GM21723 (cell line): ENCODE data around the gene RTL10.

Source experiments
- ATAC-seq: cut with Tn5 transposase; IDR thresholded peaks from one replicate; pipeline ENCODE4 v1.9.1; 2021; ENCODE audit warnings: mild to moderate bottlenecking, moderate library complexity; ENCODE audit not compliant: unreplicated experiment

RTL10 gene

GRCh38 chr22:19864538-19865106, 9.9 kb upstream of the RTL10 start:
- no peak for ATAC-seq

DNA sequence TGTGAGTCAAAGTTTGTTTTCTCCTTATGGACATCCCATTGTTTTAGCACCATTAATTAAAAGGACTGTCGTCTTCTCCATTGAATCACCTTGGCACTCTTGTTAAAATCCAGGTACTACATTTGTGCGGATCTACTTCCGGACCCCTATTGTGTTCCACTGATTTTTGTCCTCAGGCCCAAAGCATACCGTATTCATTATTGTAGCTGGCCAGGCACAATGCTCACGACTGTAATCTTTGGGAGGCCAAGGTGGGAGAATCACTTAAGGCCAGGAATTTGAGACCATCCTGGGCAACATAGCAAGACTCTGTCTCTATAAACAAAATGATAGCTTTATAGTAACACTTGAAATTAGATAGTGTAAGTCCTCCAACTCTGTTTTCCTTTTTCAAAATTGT, 8.9 kb upstream of the RTL10 start:
- ATAC-seq: no peak

GRCh38 chr22:19862619-19863246, 8.1 kb upstream of the RTL10 start:
- ATAC-seq: no peak

DNA sequence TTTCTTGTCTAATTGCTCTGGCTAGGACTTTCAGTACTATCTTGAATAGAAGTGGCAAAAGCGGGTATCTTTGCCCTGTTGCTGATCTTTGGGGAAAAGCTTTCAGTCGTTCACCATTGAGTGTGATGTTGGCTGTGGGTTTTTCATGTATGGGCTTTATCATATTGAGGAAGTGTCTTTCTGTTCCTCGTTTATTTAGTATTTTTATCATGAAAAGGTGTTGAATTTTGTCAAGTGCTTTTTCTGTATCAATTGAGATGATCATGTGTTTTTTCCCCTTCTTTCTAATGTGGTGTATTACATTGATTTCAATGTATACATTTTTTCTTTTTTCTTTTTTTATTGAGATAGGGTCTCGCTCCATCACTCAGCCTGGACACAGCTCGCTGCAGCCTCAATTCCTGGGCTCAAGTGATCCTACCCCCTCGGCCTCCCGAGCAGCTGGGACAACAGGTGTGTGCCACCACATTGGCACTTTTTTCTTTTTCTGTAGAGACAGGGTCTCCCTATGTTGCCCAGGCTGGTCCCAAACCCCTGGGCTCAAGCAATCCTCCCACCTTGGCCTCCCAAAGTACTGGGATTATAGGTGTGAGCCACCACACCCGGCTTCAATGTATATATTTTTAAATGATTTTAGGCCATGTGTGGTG, 5.3 kb upstream of the RTL10 start:
- ATAC-seq: no peak

DNA sequence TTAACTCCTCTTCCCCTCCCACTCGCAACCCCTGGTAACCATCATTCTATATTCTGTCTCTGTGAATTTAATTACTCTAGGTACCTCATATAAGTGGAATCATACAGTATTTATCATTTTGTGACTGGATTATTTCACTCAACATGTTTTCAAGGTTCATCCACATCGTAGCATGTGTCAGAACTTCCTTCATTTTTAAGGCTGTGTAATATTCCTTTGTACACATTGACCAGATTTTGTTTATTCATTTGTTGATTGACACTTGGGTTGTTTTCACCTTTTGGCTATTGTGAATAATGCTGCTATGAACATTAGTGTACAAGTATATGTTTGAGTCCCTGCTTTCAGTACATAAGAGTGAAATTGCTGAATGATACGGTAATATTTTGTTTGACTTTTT, 2.7 kb upstream of the RTL10 start:
- no peak for ATAC-seq

GRCh38 chr22:19855504-19856409, 1.1 kb upstream of the RTL10 start:
- ATAC-seq: peak; percentile 26

DNA sequence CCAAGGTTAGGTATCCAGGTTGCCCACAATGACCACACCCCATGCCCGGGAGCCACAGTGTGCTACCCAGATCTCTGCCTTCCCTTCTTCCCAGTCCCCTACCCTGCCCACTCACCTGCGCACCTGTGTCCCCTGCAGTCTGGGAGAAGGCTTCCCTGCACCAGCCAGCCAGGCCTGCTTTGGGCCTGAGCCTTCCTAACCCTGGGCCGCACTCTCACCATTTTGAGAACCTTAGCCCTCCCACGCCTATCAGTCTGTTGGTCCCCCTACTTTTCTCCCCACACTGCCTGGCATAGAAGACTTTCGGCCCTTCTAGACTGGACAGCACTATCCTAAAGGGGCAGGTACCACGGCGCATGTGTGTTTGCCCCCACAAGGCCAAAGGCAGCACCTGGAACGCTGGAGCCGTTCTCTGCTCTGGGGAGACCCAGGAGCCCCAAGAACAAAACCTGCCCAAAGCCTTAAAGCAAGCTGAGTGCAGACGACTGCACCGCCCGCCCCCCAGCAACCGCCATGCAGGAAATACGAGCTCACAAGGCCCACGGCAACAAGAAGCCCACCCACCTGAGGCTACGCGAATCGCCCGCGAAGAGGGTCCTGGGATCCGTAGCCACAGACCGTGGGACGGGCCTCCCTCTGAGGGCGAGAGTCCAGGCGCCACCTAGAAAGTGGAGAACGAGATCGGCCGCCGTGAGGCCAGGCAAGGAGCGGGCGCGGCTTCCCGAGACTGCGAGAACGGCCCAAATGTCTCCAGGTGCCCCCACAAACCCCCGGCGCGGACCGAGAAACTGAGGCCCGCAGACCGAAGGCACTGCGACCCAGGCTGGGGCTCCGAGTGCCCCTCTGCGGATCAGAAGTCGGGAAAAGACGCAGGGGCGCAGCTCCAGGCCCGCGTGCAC, 546 bp downstream of the RTL10 start:
- peak; percentile 17 for ATAC-seq

DNA sequence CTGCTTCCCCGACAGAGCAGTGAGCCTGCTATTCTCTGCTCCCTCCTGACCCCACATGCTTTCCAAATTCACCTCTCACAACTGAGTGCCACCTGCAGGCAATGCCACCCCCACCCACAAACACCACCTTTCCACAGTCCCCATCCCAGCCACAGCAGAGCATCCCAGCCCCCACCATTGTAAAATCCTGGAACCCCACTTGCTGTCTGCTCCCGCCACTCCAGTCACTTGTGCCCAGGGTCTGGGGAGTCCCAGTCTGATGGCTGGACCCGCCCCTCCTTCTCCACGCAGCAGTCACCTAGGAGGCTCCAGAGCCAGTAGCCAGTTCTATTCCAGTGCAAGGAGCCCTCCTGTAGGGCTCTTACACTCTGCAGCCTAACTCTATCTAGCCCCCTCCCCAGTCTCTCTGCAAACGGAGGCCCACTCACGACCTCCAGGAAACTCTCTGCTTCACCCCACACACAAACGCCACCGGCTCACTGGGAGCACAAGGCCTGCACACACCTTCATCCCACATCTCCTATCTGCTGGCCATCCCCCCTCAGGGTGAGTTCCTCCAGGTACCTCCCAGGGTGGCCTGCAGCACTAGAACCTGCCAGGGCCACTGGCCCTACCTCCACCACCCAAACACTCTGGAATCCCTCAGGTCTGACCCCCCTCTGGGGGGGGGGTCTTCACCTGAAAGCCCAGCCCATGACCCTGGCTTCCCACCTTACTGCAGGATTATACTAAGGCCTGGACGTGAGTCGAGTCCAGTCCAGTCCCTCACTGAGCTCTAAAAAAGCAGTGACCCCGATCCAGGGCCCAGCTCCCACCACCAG, 1.4 kb downstream of the RTL10 start:
- ATAC-seq: no peak

- no peak for ATAC-seq
Measured at GRCh38 chr22:19852177-19852781, 2.4 kb downstream of the RTL10 start.

DNA sequence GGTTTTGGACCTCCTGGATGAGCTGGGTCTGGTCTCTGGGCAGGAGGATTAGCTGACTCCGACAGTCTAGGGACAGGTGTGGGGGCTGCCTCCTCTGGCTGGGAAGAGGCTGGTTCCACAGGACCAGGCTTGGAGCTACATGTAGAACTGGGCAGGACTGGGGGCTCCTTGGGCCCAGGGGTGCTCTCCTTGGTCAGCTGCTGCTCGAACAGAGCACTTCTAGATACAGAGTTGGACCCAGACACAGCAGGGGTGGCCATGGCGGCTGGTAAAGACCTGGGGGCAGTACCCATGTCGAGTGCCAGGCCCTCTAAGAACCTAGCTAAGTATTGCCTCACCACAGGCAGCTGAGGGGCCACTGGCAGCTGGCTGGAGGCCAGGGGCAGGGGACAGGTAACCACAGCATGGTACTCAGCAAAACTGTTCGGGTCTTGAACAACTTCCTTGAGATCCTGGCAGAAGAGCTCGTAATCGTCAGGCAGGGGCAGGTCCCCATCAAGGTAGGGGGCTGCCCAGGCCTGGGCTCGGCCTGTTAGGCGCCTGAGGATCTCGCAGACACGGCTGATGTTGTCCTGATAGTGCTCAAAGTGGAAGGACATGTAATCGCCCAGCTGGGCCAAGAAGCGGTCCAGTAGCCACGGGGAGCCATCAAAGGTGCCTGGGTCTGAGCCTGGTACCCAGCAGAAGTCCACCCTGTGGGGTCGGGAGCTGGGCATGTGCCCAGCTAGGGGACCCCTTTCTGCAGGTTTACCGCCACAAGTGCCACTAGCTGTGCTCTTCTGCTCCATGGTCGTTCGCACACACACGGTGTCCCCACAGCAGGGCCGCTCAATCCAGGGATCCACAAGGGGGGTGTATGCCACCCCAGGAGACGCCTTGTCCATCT, 3.1 kb downstream of the RTL10 start:
- ATAC-seq: no peak

- ATAC-seq: no peak
Measured at GRCh38 chr22:19850763-19851109, 3.9 kb downstream of the RTL10 start.

DNA sequence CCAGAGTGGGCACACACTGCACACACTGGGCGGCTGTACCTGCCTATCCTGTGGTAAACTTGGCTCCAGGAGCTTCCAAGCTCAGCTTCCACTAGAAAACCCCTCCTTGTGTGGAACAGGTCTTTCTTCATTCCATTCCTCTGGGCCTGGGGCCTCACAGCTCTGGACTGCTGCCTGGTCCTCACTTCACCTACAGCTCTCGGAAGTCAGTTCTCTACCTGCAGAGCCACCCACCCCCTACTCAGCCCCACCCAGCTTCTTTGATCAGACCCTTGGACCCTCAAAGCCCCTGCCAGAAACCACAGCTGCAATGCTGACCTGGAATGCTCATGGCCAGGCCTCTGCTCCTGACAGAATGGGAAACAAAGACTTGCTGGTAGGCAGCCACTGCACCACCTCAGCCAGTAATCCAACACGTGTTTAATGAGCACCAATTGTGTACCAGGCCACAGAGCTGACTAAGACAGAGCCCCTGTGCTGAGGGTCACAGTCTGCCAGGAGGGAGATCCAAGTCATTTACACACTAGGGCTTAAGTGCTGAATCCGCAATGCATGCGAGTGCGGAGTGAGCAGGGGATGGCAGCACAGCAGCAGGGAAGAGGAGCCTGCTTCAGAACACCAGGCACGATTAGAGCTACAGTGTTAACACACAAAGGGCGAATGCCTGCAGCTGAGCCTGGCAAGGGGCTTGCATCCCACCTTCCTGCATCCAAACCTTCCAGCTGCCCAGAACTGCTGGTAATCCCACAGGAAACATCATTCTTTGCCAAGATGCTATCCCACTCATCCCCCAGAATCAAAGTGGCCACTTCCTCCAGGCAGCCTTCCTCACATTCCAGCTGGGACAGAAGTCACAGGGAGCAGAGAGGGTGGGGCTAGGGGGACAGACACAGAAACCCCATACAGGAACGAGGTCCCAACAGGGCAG, 4.6 kb downstream of the RTL10 start:
- no peak for ATAC-seq

GRCh38 chr22:19848298-19849224, 6.1 kb downstream of the RTL10 start:
- no peak for ATAC-seq

GRCh38 chr22:19847345-19847632, 7.4 kb downstream of the RTL10 start:
- ATAC-seq: no peak

DNA sequence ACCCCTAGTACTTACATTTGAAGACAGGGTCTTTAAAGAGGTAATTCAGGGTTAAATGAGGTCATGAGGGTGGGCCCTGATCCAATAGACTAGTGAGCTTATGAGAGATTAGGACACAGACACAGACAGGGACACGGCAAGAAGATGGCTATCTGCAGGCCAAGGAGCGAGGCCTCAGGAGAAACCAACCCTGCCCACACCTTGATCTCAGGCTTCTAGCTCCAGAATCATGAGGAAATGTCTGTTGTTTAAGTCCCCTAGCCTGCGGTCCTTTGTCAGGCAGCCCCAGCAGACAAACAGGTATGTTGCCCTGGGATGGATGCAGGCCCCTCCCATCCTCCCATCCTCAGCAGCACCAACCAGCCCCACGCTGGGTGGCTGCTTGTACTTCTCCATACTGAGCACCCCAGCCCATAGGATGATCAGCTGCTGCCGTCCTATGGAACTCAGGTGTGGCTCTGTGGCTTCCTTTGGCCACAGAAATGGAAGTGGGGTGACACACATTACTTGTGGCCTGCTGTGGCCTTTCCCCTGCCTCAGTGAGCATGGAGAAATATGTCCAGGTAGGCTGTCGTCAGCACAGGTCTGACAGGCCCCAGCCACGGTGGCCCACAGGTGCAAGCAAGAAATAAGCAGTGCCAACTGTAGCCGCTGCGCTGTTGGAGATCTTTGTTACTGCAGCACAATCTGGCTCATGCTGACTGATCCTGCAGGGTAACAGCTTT, 7.9 kb downstream of the RTL10 start:
- no peak for ATAC-seq
